ENCODE results near the gene TAF11L12. TPM values are rescaled to one million over a fixed set of nuclear protein-coding genes. Genes with fewer than 3 reads are reported as not detected.

Gene TAF11L12
- total and polyA plus RNA-seq, 2 of the 8 experiments (the other 6 are each of a cell fraction or from before 2014, with no cell fraction given), result not detected

GRCh38 chr5:17625686-17626085 is 15.5 kb downstream of the TAF11L12 start:
- Histone ChIP-seq H3K18ac (ENCODE audit: extremely low read depth, low read length) (no peak overlapping the region), H3K4me3 (ENCODE audit: extremely low read depth in 1 of 4, insufficient read depth in 2 of 4, low read depth in 3 of 4, low read length in 4 of 4) (no peak overlapping the region), H2BK5ac (ENCODE audit: low read depth, low read length) (no peak overlapping the region), H2BK20ac (ENCODE audit: low read length) (no peak overlapping the region), H3K56ac (replicated peaks; ENCODE audit: insufficient read length, low read depth, low read length) (no peak overlapping the region), H3K23me2 (ENCODE audit: low read depth, low read length) (no peaks in the 10 kb centered on the region), H3K9ac (replicated peaks in 1 of 4; ENCODE audit: extremely low read depth in 1 of 4, low read depth in 3 of 4, low read length in 3 of 4) (no peak overlapping the region), H4K20me1 (replicated peaks in 1 of 2; ENCODE audit: control insufficient read depth in 1 of 2, insufficient read depth in 2 of 2, low read length in 2 of 2) (no peaks in the 10 kb centered on the region), H2AK5ac (ENCODE audit: low read depth, low read length) (no peak overlapping the region), H3K27me3 (replicated peaks in 1 of 4; ENCODE audit: control insufficient read depth in 3 of 4, extremely low read depth in 1 of 4, insufficient read depth in 3 of 4, low read length in 3 of 4) (no peaks in the 10 kb centered on the region), H3K27ac (ENCODE audit: low read depth, low read length) (no peak overlapping the region), H3K79me1 (ENCODE audit: low read depth, low read length) (no peaks in the 10 kb centered on the region), H4K5ac (ENCODE audit: insufficient read length, low read depth, low read length) (no peak overlapping the region), H3K36me3 (ENCODE audit: control insufficient read depth in 2 of 4, insufficient read depth in 4 of 4, low read length in 3 of 4) (no peaks in the 10 kb centered on the region), H2BK12ac (ENCODE audit: low read depth, low read length) (no peak overlapping the region), H2BK120ac (replicated peaks; ENCODE audit: low read depth, low read length) (no peak overlapping the region), H2AFZ (ENCODE audit: low read length) (no peak overlapping the region), H3K4me1 (replicated peaks in 1 of 4; ENCODE audit: control insufficient read depth in 3 of 4, insufficient read depth in 4 of 4, low read length in 3 of 4) (no peaks in the 10 kb centered on the region), H3K79me2 (ENCODE audit: control insufficient read depth in 1 of 2, insufficient read depth in 2 of 2, low read length in 2 of 2) (no peaks in the 10 kb centered on the region), H3K4ac (replicated peaks; ENCODE audit: insufficient read length, low read depth, low read length) (no peak overlapping the region), H3K23ac (ENCODE audit: insufficient read length) (no peak overlapping the region), H2BK15ac (ENCODE audit: low read length) (no peak overlapping the region), H4K8ac (ENCODE audit: extremely low read depth, insufficient read depth, low read length) (no peak overlapping the region), H3K9me3 (ENCODE audit: insufficient read depth in 2 of 2, low read depth in 1 of 2, low read length in 1 of 2) (no peaks in the 10 kb centered on the region), H3K4me2 (ENCODE audit: insufficient read depth in 1 of 2, low read depth in 2 of 2, low read length in 2 of 2) (no peak overlapping the region), H3K14ac (ENCODE audit: insufficient read length) (no peak overlapping the region), H4K91ac (replicated peaks; ENCODE audit: insufficient read length, low read length) (no peak overlapping the region)
- TF ChIP-seq TCF12 (IDR thresholded peaks at IDR 0.05; ENCODE audit: low read depth, low read length) (no peak), CEBPB (IDR thresholded peaks at IDR 0.05; ENCODE audit: low read depth, low read length) (no peak), ATF3 (IDR thresholded peaks at IDR 0.05; ENCODE audit: insufficient read depth, low read depth, low read length) (no peak), RNF2 (IDR thresholded peaks at IDR 0.05; ENCODE audit: borderline replicate concordance, low read depth, low read length, missing control alignments, poor library complexity, severe bottlenecking) (no peak), POLR2A (IDR thresholded peaks at IDR 0.05; ENCODE audit: control extremely low read depth in 1 of 2, low read depth in 2 of 2, low read length in 2 of 2) (no peak), PHF8 (conservative IDR thresholded peaks at IDR 0.05; ENCODE audit: low read depth, low read length) (no peak), GTF2F1 (IDR thresholded peaks at IDR 0.05; ENCODE audit: borderline replicate concordance, low read depth, low read length) (no peak), CREB1 (IDR thresholded peaks at IDR 0.05) (no peak), TEAD4 (IDR thresholded peaks at IDR 0.05; ENCODE audit: low read depth, low read length) (no peak), SP1 (IDR thresholded peaks at IDR 0.05; ENCODE audit: low read depth, low read length) (no peak)
- DNase-seq (ENCODE audit: low read depth in 1 of 2, low spot score in 2 of 2), result no peak
- ChIA-PET POLR2A (ENCODE audit: partially characterized antibody) (no interaction called here), CTCF (ENCODE audit: partially characterized antibody) (no interaction called here)
- WGBS, 2 experiments (ENCODE audit: extremely low coverage in 1 of 2, insufficient coverage in 1 of 2, insufficient read length in 1 of 2, insufficient replicate concordance in 2 of 2, low coverage in 1 of 2, low lambda C conversion rate in 2 of 2, missing lambda C conversion rate in 1 of 2), result 95% methylated on average over 11 of the region's 11 CpGs; no CpG with 5 or more reads in 1 of the 2 experiments
- no peak for FAIRE-seq

Measured in H1 (cell line).